ENCODE results near the gene SCAPER.
"Not testable (repeated sequence)": the region's sequence is repeated elsewhere in the genome, so short reads cannot be mapped to it uniquely, and the experiment has no call there.

SCAPER gene

DNA sequence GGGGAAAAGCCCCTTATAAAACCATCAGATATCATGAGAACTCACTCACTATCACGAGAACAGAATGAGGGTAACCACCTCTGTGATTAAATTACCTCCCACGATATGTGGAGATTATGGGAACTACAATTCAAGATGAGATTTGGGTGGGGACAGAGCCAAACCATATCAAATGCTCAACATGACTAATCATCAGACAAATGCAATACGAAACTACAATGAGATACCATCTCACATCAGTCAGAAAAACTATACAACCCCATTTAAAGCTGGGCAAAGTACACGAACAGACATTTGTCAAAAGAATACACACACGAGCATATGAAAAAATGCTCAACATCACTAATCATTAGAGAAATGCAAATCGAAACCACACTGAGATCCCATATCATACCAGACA lies 67.7 kb downstream of the SCAPER start:
- H3K4me3 ChIP-seq (ENCODE audit: low read depth, low read length) = no peak overlapping the region
- TF ChIP-seq CTCF (IDR thresholded peaks at IDR 0.05; ENCODE audit: low read depth, low read length, missing control alignments) = no peak
- no peak for DNase-seq (ENCODE audit: low read depth)

- no peak for DNase-seq (ENCODE audit: low read depth)
- TF ChIP-seq CTCF (IDR thresholded peaks at IDR 0.05; ENCODE audit: low read depth, low read length, missing control alignments) = no peak
- H3K4me3 ChIP-seq (ENCODE audit: low read depth, low read length) = no peak overlapping the region
These were observed 75.2 kb downstream of the SCAPER start for GRCh38 chr15:76829939-76830338.

- H3K4me3 ChIP-seq (ENCODE audit: low read depth, low read length) = no peak overlapping the region
- DNase-seq (ENCODE audit: low read depth) = no peak
- TF ChIP-seq CTCF (IDR thresholded peaks at IDR 0.05; ENCODE audit: low read depth, low read length, missing control alignments) = no peak
These were observed 81.2 kb downstream of the SCAPER start for GRCh38 chr15:76823890-76824289.

DNA sequence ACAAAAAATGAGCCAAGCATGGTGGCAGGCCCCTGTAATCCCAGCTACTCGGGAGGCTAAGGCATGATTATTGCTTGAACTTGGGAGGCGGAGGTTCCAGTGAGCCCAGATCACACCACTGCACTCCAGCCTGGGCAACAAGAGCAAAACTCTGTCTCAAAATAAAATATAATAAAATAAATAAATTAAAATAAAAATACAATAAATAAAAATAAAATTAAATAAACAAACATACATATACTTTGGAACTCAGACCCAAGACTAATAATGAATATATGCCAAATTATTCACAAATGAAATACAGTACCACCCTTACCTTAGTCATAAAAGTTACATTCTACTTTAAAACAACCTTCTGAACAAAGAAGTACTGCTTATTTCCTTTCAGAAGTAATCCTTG lies 81.8 kb downstream of the SCAPER start:
- H3K4me3 ChIP-seq (ENCODE audit: low read depth, low read length) = no peak overlapping the region
- no peak for TF ChIP-seq CTCF (IDR thresholded peaks at IDR 0.05; ENCODE audit: low read depth, low read length, missing control alignments)
- DNase-seq (ENCODE audit: low read depth) = no peak

DNA sequence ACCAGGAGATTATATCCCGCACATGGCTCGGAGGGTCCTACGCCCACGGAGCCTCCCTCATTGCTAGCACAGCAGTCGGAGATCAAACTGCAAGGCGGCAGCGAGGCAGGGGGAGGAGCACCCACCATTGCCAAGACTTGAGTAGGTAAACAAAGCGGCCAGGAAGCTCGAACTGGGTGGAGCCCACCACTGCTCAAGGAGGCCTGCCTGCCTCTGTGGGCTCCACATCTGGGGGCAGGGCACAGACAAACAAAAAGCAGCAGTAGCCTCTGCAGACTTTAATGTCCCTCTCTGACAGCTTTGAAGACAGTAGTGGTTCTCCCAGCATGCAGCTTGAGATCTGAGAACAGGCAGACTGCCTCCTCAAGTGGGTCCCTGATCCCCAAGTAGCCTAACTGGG lies 86.2 kb downstream of the SCAPER start:
- DNase-seq (ENCODE audit: low read depth); H3K4me3 ChIP-seq (ENCODE audit: low read depth, low read length): not testable (repeated sequence)

- no peak for DNase-seq (ENCODE audit: low read depth)
- no peak overlapping the region for H3K4me3 ChIP-seq (ENCODE audit: low read depth, low read length)
- no peak for TF ChIP-seq CTCF (IDR thresholded peaks at IDR 0.05; ENCODE audit: low read depth, low read length, missing control alignments)
These were observed 89.7 kb downstream of the SCAPER start for GRCh38 chr15:76815421-76815820.

- TF ChIP-seq CTCF (IDR thresholded peaks at IDR 0.05; ENCODE audit: low read depth, low read length, missing control alignments) = no peak
- DNase-seq (ENCODE audit: low read depth) = no peak
- no peak overlapping the region for H3K4me3 ChIP-seq (ENCODE audit: low read depth, low read length)
These were observed 92.8 kb downstream of the SCAPER start for GRCh38 chr15:76812381-76812780.

All from GM12864 (cell line).